Upper lobe of left lung (tissue), 6 donors: ENCODE measurements around the gene MAPK7. TPM values are rescaled to one million over a fixed set of nuclear protein-coding genes. Genes with fewer than 3 reads are reported as not detected.

Experiments
- ATAC-seq, 2 donors: fragments of 200-7000 bp; cut with Tn5 transposase; one replicate each; pipeline ENCODE4 v1.9.1; 2022; ENCODE audit warnings: mild to moderate bottlenecking in 2 of 2, moderate library complexity in 2 of 2; ENCODE audit not compliant: low FRiP score in 2 of 2
- DNase-seq, 2 donors: peaks; one replicate each; pipeline ENCODE4 v3.0.0-alpha.2; 2019 to 2020
- H3K27ac ChIP-seq, 4 donors: fragments of 200-600 bp; sonication (generic); one replicate each; pipeline ENCODE4 v1.5.1; 2016 to 2019
- H3K27me3 ChIP-seq, 4 donors: fragments of 200-600 bp; sonication (generic); one replicate each; pipeline ENCODE4 v1.5.1; 2017 to 2019
- H3K36me3 ChIP-seq, 4 donors: fragments of 200-600 bp; sonication (generic); one replicate each; pipeline ENCODE4 v1.5.1; 2016 to 2019
- H3K4me1 ChIP-seq, 4 donors: fragments of 200-600 bp; sonication (generic); one replicate each; pipeline ENCODE4 v1.5.1; 2018 to 2019
- H3K4me3 ChIP-seq, 4 donors: fragments of 200-600 bp; sonication (generic); one replicate each; pipeline ENCODE4 v1.5.1; 2017 to 2019; ENCODE audit warnings: mild to moderate bottlenecking in 2 of 4, moderate library complexity in 1 of 4
- H3K9me3 ChIP-seq, 4 donors: fragments of 200-600 bp; sonication (generic); one replicate each; pipeline ENCODE4 v1.5.1; 2018 to 2019
- EP300 ChIP-seq, 4 donors: sonication (generic); formaldehyde crosslinking; IDR thresholded peaks; one replicate each; pipeline ENCODE4 v1.5.1; 2017; ENCODE audit warnings: antibody characterized with exemption in 4 of 4, control low read depth in 2 of 4
- POLR2A ChIP-seq, 4 donors: fragments of 450-650 bp; IDR thresholded peaks; one replicate each; pipeline ENCODE4 v1.5.1; 2016 to 2017; ENCODE audit warnings: antibody characterized with exemption in 4 of 4, mild to moderate bottlenecking in 2 of 4
- POLR2AphosphoS5 ChIP-seq, 2 donors: sonication (generic); formaldehyde crosslinking; IDR thresholded peaks; one replicate each; pipeline ENCODE4 v1.5.1; 2017; ENCODE audit warnings: antibody characterized with exemption in 2 of 2
- WGBS, 2 donors: methylation state at CpG; one replicate each; pipeline ENCODE4 v1.1.5; 2017 to 2018; 5-methylcytosine and 5-hydroxymethylcytosine counted together
- total RNA-seq, 6 donors: library from RNA; depleted of rRNA in 4 of 6; stranded (reverse); fragments of >200 nt in 4 of 6; gene quantifications; one replicate each; pipeline versions ENCODE4 v1.1.0 to v1.2.1, GENCODE V29; 2016 to 2021
- TF ChIP-seq, protein P1 (sequence below), 6 experiments: fragments of 450-650 bp in 4 of 6; fragments of 200-600 bp in 2 of 6; sonication (generic) in 2 of 6; IDR thresholded peaks; one replicate each; pipeline ENCODE4 v1.5.1; 2016 to 2019; ENCODE audit warnings: antibody characterized with exemption in 6 of 6
- donor health status: DM: no; HTN: no; CAD: no; lungs with moderate emphysema.
- donor health status: DM: no; HTN: yes; CAD: no; lungs with severe emphysema.

The MAPK7 gene
- total RNA-seq, 6 donors from 2014 or later, result 20.1 to 77.2 (median 37.6) TPM

GRCh38 chr17:19364699-19365498 is 13.4 kb upstream of the MAPK7 start:
- TF ChIP-seq POLR2A (IDR thresholded peaks at IDR 0.05), result no peak
- TF ChIP-seq EP300 (IDR thresholded peaks at IDR 0.05), result no peak
- no peak for TF ChIP-seq POLR2AphosphoS5 (IDR thresholded peaks at IDR 0.05)
- TF ChIP-seq, protein P1, sequence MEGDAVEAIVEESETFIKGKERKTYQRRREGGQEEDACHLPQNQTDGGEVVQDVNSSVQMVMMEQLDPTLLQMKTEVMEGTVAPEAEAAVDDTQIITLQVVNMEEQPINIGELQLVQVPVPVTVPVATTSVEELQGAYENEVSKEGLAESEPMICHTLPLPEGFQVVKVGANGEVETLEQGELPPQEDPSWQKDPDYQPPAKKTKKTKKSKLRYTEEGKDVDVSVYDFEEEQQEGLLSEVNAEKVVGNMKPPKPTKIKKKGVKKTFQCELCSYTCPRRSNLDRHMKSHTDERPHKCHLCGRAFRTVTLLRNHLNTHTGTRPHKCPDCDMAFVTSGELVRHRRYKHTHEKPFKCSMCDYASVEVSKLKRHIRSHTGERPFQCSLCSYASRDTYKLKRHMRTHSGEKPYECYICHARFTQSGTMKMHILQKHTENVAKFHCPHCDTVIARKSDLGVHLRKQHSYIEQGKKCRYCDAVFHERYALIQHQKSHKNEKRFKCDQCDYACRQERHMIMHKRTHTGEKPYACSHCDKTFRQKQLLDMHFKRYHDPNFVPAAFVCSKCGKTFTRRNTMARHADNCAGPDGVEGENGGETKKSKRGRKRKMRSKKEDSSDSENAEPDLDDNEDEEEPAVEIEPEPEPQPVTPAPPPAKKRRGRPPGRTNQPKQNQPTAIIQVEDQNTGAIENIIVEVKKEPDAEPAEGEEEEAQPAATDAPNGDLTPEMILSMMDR (IDR thresholded peaks at IDR 0.05), result no peak
- ATAC-seq (no peak), DNase-seq (peak in 1 of 2 donors; percentile 51)
- H3K27ac ChIP-seq, result no peak overlapping the region
- H3K27me3 ChIP-seq, result no peaks in the 10 kb centered on the region
- H3K36me3 ChIP-seq, result no peaks in the 10 kb centered on the region
- no peaks in the 10 kb centered on the region for H3K9me3 ChIP-seq
- no peak overlapping the region for H3K4me3 ChIP-seq
- peaks cover 17 to 29% (median 21%) of the 10 kb centered on the region in 4 donors for H3K4me1 ChIP-seq
- 81 to 89% methylated on average over 8 to 13 of the region's 14 CpGs for WGBS, 2 donors

GRCh38 chr17:19365499-19365817 is 12.8 kb upstream of the MAPK7 start:
- DNase-seq (no peak), ATAC-seq (no peak)
- no peak overlapping the region for H3K4me3 ChIP-seq
- H3K27me3 ChIP-seq, result no peaks in the 10 kb centered on the region
- no peaks in the 10 kb centered on the region for H3K9me3 ChIP-seq
- H3K4me1 ChIP-seq, result peaks cover 22 to 34% (median 27%) of the 10 kb centered on the region in 4 donors
- H3K36me3 ChIP-seq, result no peaks in the 10 kb centered on the region
- 93 to 96% methylated on average over 4 of the region's 4 CpGs for WGBS, 2 donors
- no peak overlapping the region for H3K27ac ChIP-seq
- TF ChIP-seq POLR2AphosphoS5 (IDR thresholded peaks at IDR 0.05), result no peak
- no peak for TF ChIP-seq POLR2A (IDR thresholded peaks at IDR 0.05)
- TF ChIP-seq EP300 (IDR thresholded peaks at IDR 0.05), result no peak
- TF ChIP-seq, protein P1 (IDR thresholded peaks at IDR 0.05), result no peak

- TF ChIP-seq POLR2AphosphoS5 (IDR thresholded peaks at IDR 0.05), result no peak
- TF ChIP-seq POLR2A (IDR thresholded peaks at IDR 0.05), result no peak
- TF ChIP-seq EP300 (IDR thresholded peaks at IDR 0.05), result no peak
- TF ChIP-seq, protein P1 (IDR thresholded peaks at IDR 0.05), result no peak
- no peaks in the 10 kb centered on the region for H3K36me3 ChIP-seq
- no peak overlapping the region for H3K27ac ChIP-seq
- H3K4me1 ChIP-seq, result peaks cover 28 to 40% (median 32%) of the 10 kb centered on the region in 4 donors
- no peaks in the 10 kb centered on the region for H3K27me3 ChIP-seq
- DNase-seq (no peak), ATAC-seq (no peak)
- H3K4me3 ChIP-seq, result no peak overlapping the region
- WGBS, 2 donors, result 90 to 91% methylated on average over 9 of the region's 9 CpGs
- no peaks in the 10 kb centered on the region for H3K9me3 ChIP-seq
These were observed 12.3 kb upstream of the MAPK7 start for GRCh38 chr17:19365833-19366636.

DNA sequence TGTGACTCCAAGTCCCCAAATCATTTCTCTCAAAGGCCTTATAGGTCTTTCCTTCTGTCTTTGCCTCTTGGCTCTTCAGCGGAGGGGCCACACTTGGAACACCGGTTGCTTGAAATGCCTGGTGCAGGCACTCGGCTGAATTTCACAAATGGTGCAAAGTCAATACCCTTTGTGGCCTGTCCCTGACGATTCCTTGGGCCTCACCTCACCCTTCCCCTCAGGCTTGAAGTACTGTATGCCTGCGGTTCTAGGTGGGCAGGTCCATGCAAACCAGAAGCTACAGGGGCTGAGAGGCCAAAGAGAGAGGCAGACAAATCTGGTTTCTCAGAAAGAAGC is 11.7 kb upstream of the MAPK7 start:
- DNase-seq (no peak), ATAC-seq (no peak)
- TF ChIP-seq EP300 (IDR thresholded peaks at IDR 0.05) (no peak), POLR2AphosphoS5 (IDR thresholded peaks at IDR 0.05) (no peak), POLR2A (IDR thresholded peaks at IDR 0.05) (no peak)
- TF ChIP-seq, protein P1 (IDR thresholded peaks at IDR 0.05), result no peak
- no peaks in the 10 kb centered on the region for H3K27me3 ChIP-seq
- no peak overlapping the region for H3K4me3 ChIP-seq
- H3K9me3 ChIP-seq, result no peaks in the 10 kb centered on the region
- no peak overlapping the region for H3K27ac ChIP-seq
- peaks cover 33 to 45% (median 36%) of the 10 kb centered on the region in 4 donors for H3K4me1 ChIP-seq
- H3K36me3 ChIP-seq, result no peaks in the 10 kb centered on the region
- WGBS, 2 donors, result 90 to 91% methylated on average over 5 of the region's 5 CpGs
